Measurements from ENCODE around the gene LCE1C.

The LCE1C gene, protein sequence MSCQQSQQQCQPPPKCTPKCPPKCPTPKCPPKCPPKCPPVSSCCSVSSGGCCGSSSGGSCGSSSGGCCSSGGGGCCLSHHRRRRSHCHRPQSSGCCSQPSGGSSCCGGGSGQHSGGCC

DNA sequence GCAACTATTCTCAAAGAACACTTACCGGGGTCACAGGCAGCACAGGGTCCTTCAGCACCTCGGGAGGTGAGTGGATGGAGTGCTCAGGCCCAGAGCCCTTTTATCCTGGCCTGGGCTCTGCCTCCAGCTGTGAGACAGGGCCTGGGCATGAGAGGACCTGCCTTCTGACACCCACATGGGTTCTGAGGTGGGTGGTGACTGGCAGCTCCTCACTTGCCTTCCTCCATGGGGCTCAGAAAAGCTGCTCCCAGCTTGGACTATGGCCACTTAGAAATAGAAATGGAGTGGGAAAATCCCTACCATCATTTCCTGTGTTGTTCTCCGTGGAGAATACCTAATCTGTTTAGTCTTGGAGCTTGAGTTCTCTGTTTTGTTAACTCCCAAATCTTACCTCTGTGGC, at the start of gene LCE1C:
LCE1C (minus strand) TSS at position 76 of the 400 bp plus-strand sequence. CDS start 1,173 bp downstream, outside the sequence.
- no peak for DNase-seq (ENCODE audit: low read depth, low spot score)

DNA sequence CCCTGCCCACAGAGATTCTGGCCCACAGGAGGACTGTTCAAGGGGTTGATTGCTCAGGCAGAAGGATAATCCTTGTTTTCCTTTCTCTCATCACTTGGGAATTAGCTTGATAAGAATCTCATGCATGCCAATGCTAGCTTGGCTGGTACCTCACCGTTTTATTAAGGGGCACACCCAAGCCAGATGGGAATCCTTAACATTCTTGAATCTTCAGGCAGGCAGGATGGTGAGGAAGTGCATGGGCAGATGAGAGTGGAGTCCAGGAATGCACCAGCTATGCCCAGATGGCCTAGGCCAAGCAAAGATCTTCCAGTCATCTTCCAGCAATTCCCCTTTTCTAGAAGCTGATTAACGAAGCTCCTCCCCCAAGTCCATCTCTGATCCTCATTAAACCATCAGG, 49.2 kb upstream of the LCE1C start:
- DNase-seq (ENCODE audit: low read depth, low spot score), result no peak

DNA sequence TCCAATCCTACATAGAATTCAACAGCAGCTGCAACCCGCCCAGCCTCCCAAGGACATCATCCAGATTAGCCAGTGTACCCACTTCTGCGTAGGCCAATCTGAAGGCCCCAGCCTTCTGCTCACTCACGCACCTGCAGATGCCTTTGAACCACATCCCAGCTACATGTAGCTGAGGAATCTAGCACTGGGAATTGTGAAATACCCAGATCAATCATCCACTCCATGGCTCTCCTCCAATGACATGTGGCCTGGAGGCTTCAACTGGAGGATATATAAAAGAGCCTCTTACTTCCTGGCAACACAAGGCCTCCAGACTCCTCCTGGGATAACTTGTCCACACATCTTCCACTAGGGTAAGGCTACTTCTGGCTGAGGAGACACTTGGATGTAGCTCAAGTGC, 36.1 kb upstream of the LCE1C start, which contains the start of gene LCE6A:
LCE6A (plus strand) TSS at position 301 of the 400 bp plus-strand sequence. CDS start 665 bp downstream, outside the sequence.
- no peak for DNase-seq (ENCODE audit: low read depth, low spot score)

DNA sequence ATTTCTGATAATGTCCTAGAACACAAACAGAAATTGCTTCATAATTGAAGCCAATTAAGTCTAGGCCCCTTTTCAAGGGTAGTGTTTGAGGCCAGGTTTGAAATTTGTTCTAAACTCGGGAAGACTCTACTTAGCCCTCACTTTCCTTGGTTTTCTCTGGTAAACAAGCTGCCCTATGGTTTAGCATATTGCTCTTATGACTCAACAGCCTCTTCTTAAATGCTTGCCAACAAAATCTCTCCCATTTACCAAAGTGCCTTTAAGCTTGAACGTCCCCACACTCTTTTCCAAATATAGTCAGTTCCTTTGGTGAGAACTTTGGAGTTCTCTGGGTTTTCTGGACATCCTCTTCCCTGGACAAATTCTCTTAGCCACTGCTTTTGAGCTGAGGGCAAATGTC, 30.4 kb upstream of the LCE1C start:
- DNase-seq (ENCODE audit: low read depth, low spot score), result no peak

DNA sequence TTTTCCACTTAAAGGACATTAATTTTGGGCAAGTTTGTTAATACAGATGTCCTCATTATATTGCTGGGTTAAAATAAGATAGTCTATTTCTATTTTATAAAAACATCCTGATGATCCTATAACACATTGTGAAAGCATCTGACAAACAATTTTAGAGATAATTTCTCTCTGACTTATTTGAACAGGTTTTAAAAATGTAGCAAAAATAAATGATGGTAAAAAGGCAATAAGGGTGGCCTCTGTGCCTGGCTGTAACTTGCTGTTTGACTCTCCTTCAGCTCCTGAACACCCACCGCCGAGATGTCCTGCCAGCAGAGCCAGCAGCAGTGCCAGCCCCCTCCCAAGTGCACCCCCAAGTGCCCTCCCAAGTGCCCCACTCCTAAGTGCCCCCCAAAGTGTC, 20.7 kb upstream of the LCE1C start, which contains the start of gene LCE1A:
LCE1A (plus strand) TSS at position 301 of the 400 bp plus-strand sequence; CDS start at position 301, 0 bp downstream.
- no peak for DNase-seq (ENCODE audit: low read depth, low spot score)

DNA sequence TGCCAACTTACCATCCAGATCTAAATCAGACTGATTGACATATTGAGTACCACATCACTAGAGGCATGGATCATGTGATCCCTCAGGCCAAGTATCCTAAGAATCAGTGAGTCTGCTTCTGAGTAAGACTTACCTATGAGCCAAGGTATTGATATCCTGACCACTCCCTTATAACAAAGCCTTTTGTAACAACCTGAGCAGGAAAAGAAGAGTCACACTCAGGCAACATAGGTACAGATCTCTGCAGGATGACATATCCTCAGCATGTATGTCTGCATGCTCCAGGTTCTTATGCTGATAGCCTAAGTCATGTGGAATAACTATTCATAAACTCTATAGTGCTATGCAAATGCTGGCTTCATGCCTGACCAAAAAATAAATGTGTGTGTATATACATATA, 18.5 kb upstream of the LCE1C start:
- DNase-seq (ENCODE audit: low read depth, low spot score), result no peak

DNA sequence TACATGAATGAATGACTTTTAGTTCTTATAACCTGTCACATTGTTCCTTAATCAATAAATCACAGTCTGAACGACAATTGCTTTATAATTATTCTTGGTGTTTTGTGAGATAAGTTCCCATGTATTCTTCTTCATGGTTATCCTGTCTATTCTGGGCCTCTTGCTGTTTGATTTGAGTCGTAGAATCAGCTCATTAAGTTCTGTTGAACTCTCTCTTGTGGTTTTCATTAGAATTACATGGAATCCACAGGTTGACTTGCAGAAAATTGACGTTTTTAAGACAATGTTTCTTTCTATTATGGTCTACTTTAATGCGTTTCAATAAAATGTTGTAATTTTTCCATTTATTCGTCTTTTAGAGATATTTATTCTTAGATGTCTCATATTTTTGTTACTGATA, 16.8 kb upstream of the LCE1C start:
- no peak for DNase-seq (ENCODE audit: low read depth, low spot score)

DNA sequence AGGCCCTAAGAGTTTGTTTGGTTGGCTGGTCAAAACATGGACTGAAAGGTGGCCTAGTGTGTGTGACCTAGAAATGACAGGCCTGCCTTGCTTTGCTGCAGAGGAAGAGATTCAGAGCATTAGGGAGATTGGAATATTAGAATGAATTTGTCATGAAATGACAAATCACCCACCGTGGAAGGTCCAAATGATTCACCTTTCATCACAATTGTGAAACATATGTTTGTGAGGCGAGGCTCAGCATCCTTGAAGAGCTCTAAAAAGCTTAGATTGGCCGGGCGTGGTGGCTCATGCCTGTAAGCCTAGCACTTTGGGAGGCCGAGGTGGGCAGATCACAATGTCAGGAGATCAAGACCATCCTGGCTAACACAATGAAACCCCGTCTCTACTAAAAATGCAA, 10.9 kb upstream of the LCE1C start:
- no peak for DNase-seq (ENCODE audit: low read depth, low spot score)

DNA sequence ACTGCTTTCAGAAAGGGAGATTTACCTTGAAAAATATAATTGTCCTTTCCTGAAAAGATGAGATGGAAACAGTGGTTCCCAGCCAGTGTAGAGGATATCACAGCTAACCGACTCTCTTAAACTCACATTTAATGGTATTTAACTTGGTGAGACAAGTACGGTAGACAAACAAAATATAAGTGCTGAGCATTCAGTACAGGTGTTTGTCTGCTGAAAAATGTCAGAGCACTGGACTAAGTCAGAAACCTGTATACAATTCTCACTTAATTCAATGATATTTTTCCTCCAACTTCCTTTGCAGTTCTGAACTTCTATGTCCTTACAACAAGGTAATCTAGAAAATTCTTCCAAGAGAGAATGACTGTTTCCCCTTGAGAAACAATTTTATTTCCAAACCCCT, 5.2 kb upstream of the LCE1C start, which contains the start of gene LCE1B:
LCE1B (plus strand) TSS at position 301 of the 400 bp plus-strand sequence. CDS start 476 bp downstream, outside the sequence.
- no peak for DNase-seq (ENCODE audit: low read depth, low spot score)

DNA sequence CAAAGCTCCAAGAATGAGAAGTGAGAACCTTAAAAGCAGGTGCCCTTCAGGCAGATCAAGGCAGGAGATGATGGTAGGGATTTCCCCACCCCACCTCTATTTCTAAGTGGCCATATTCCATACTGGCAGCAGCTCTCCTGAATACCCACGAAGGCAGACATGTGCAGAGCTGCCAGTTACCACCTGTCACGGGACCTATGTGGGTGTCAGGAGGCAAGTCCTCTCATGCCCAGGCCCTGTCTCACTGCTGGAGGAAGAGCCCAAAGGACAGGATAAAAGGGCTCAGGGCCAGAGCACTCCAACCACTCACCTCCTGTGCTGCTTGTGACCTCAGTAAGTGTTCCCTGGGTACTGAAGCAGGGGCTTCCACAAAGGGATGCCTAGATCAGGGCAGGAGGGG, 4.6 kb upstream of the LCE1C start:
- no peak for DNase-seq (ENCODE audit: low read depth, low spot score)

DNA sequence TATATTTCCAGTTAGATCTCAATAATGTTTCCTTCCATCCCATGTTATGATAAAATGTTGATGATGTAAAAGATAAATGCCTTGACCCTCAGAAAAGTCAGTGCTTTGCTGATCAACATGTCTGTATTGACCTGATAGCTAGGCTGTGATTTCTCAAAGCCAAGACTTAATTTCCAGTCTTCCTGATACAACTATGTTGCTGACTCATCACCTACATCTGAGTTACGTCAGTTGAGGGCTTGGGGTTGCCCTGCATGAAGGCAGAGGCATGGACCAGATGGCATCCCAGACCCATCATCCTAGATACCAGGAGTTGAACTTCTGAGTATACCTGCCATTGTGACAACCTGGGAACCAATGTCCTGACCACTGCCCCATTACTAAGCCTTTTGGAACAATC, 5.1 kb downstream of the LCE1C start:
- DNase-seq (ENCODE audit: low read depth, low spot score), result no peak

DNA sequence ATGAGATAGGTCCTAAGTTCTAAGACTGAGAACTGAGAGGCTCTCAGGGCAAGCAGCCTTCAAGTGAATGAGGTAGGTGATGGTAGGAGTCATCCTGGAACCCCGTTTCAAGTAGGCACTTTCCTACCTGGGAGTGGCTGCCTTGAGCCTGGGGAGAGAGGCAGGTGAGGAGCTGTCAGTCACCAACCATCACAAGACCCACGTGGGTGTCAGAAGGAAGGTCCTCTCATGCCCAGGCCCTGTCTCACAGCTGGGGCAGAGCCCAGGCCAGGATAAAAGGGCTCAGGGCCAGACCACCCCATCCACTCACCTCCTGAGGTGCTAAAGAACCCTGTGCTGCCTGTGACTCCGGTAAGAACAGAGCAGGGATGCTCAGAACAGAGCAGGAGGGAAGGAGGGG, 10.0 kb downstream of the LCE1C start, which contains the start of gene LCE1D:
LCE1D (plus strand) TSS at position 301 of the 400 bp plus-strand sequence. CDS start 1,074 bp downstream, outside the sequence.
- no peak for DNase-seq (ENCODE audit: low read depth, low spot score)

DNA sequence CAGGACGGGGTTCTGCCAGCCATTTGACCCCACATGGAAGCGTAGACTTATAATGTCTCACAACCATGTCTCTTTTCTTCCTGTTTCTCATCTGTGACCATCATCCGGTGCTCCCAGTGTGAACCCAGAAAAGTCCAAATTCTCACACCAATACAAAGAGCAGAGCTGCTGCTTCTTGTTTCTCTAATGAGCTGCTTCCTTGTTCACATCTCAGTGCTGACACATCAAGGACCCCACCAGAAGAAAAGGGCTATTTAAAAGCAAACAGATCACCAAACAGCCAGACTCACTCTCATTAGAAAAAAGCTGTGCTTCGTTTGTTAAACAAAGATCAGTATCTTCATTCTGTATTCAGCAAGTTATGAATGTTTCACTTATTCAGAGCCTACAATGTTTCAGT, 10.8 kb downstream of the LCE1C start:
- no peak for DNase-seq (ENCODE audit: low read depth, low spot score)

DNA sequence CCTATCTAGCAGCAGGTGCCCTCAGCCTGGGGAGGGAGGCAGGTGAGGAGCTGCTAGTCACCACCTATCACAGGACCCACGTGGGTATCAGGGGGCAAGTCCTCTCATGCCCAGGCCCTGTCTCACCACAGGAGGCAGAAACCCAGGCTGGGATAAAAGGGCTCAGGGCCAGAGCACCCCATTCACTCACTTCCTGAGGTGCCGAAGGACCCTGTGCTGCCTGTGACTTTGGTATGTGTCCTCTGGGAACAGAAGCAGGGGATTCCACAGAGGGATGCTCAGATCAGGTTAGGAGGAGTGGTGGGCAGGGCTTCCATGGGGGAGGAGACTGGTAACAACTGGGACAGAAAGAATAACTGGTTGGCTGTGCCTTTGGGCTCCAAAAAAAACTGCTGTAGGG, 20.4 kb downstream of the LCE1C start, which contains the start of gene LCE1E:
LCE1E (plus strand) TSS at position 181 of the 400 bp plus-strand sequence. CDS start 1,043 bp downstream, outside the sequence.
- no peak for DNase-seq (ENCODE audit: low read depth, low spot score)

DNA sequence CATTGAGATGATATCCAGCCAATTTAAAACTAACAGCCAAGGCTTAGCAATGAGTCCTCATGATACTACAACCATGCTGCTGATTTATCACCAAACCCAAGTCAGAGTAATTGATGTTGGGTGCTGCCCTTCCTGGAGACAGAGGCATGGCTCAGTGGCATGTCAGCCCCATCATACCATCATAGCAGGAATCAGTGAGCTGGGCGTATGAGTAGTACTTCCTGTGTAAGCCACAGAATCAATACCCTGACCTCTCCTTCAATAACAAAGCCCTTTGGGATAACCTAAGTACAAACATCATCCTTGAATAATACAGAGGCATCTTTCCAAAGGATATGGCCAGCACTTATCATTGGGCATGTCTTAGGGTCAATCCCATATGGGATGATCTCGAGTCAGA, 23.4 kb downstream of the LCE1C start:
- DNase-seq (ENCODE audit: low read depth, low spot score), result no peak

DNA sequence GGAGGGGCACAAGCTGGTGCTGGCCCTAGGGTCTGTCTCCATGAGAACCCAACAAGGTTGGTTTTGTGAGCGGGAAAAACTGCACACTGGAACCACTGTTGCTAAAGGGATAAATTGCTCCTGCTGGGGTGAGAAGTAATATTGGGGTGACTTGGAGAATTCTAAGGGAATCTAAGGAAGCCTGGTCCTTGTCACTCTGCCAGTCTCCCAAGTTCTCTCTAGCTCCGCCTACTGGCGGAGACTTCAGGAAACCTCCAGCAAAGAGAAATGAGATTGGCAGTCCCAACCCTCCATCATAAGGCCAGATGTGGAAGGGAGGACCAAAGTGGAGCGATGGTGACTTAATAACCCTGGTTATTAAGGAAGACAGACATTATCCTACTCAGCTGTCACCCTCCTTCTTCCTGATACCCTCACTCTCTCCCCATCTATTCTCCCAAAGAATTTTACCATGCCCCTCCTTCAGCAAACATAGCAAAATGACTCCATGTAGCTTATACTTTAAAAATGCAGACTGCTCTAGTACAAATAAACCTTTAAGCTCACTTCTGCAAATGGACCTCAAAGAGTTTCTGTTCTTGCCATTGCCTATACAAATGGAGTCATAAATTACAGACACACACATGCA, 28.8 kb downstream of the LCE1C start:
- no peak for DNase-seq (ENCODE audit: low read depth, low spot score)

DNA sequence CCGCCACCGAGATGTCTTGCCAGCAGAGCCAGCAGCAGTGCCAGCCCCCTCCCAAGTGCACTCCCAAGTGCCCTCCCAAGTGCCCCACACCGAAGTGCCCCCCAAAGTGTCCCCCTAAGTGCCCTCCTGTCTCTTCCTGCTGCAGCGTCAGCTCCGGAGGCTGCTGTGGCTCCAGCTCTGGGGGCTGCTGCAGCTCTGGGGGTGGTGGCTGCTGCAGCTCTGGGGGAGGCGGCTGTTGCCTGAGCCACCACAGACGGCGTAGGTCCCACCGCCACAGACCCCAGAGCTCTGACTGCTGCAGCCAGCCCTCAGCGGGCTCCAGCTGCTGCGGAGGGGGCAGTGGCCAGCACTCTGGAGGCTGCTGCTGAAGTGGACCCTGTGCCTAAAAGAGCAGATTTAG, 30.1 kb downstream of the LCE1C start:
- DNase-seq (ENCODE audit: low read depth, low spot score), result no peak

DNA sequence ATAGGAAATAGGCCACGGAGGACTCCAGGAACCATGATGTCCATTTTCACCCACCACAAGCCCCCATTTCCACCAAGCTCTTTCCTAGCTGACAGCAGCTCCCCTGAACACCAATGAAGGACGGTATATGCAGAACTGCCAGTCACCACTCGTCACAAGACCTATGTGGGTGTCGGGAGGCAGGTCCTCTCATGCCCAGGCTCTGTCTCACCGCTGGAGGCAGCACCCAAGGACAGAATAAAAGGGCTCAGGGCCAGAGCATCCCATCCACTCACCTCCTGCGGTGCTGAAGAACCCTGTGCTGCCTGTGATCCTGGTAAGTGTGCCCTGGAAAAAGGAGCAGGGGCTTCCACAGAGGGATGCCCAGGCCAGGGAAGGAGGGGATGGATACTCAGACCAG, 31.6 kb downstream of the LCE1C start, which contains the start of gene LCE1F:
LCE1F (plus strand) TSS at position 266 of the 400 bp plus-strand sequence. CDS start 1,232 bp downstream, outside the sequence.
- no peak for DNase-seq (ENCODE audit: low read depth, low spot score)

DNA sequence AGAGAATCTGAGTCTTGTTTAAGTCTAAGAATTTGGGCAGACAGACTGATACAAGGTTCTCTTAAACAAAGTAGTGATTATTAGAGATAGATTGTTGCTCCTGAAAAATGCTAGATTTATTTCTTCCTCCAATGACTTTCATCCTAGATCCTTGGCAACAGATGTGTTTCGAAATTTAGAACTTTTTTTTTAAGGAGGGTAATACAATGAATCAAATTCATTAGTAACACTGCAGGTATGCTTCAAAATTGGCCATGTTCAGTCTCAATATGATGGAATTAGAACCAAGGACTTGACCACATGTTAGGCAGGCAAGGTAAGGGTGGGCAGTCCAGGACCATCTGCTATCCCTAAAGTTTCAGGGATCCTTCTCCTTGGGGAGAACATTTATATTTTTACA, 36.0 kb downstream of the LCE1C start:
- no peak for DNase-seq (ENCODE audit: low read depth, low spot score)

DNA sequence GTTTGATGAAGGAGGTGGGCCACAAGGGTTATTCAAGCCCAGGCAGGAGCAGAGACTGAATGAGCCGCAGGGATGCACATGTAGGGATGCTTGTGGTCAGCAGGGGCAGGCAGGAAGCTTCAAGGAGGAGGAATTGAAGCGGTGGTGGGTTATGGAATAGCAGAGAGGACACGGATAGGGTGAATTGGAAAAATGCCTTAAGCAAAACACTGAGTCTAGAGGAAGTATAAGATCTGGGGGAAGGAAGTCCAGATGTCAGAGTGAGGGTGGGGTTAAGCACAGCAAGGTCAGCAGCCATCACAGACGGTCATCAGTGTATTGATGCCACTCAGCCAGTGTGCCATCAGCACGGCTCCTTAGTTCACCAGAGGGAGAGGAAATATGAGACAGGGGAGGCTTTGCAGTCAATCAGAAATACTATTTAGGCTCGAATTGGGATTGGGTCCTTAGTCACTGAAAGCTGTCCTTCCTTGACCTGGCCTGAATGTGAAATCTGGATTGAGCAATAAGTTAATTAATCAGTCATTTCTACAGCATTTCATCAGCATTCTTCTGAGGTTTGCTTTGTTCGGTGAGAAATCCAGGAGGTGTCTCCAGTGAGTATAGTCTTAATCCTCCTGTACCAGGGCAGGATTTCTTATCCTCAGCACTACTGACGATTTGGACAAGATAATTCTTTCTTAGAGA, 37.5 kb downstream of the LCE1C start:
- DNase-seq (ENCODE audit: low read depth, low spot score), result no peak

DNA sequence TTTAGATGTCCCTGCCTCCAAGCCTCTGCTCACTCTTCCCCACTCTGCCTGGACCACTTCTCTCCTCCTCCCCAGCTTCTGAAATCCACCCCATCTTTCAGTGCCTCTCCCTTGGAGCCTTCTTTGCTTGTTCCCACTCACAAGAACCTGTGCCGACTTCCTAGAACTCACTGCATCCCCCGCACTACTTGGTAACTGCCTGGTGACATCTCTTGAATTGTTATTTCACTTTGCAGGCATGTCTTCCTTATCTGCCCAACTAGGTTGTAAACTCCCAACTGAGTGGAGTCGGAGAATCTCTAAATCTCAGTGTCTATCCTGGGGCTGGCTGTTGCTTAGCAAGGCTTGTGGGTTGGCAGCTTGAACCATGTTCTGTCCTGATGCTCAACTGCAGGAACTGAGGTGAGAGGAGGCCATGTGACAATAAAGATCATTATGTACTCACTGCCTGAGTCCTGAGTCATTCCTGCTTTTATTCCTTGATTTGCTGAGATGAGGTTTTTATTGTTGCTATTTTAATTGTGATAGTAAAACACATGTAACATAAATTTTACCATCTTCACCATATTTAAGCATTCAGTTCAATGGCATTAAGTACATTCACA, 44.7 kb downstream of the LCE1C start:
- DNase-seq (ENCODE audit: low read depth, low spot score), result no peak

Data from astrocyte of the hippocampus (primary cell).